WTC11 (cell line): Measurements from ENCODE around the gene ALDH5A1. TPM values are rescaled to one million over a fixed set of nuclear protein-coding genes. Genes with fewer than 3 reads are reported as not detected.

Experiments
- ATAC-seq: fragments of 200-7000 bp; cut with Tn5 transposase; 2 replicates; pipeline ENCODE4 v1.10.0; 2021; ENCODE audit warnings: mild to moderate bottlenecking, moderate library complexity
- CTCF ChIA-PET: fragments of 300-600 bp; sonication (Branson Sonifier 250); formaldehyde crosslinking; loops from one replicate; lab custom pipeline; 2021; ENCODE audit warnings: antibody characterized with exemption; lab: Charles Lee
- POLR2A ChIA-PET: fragments of 350-600 bp; sonication (Branson Sonifier 250); formaldehyde crosslinking; loops from one replicate; lab custom pipeline; 2021; ENCODE audit warnings: antibody characterized with exemption; lab: Charles Lee
- DNase-seq: peaks from one replicate; pipeline ENCODE4 v3.0.0; 2021; ENCODE audit warnings: low spot score
- H3K27ac Mint-ChIP-seq: 2 replicates; pipeline ENCODE4 v1.8.0; 2021; ENCODE audit warnings: mixed read lengths
- H3K27me3 Mint-ChIP-seq: 2 replicates; pipeline ENCODE4 v1.8.0; 2021; ENCODE audit warnings: low read depth, mild to moderate bottlenecking, moderate library complexity, mixed read lengths
- H3K36me3 Mint-ChIP-seq: 2 replicates; pipeline ENCODE4 v1.8.0; 2021; ENCODE audit warnings: mixed read lengths
- H3K4me1 Mint-ChIP-seq: 2 replicates; pipeline ENCODE4 v1.8.0; 2022; ENCODE audit warnings: mixed read lengths
- H3K4me3 Mint-ChIP-seq: 2 replicates; pipeline ENCODE4 v1.8.0; 2021; ENCODE audit warnings: mild to moderate bottlenecking, moderate library complexity, mixed read lengths
- H3K9me3 Mint-ChIP-seq: 2 replicates; pipeline ENCODE4 v1.8.0; 2021; ENCODE audit warnings: mixed read lengths
- AR ChIP-seq: fragments of 250-450 bp; sonication (Bioruptor Pico); IDR thresholded peaks from 2 replicates; pipeline ENCODE4 v1.9.0; 2021; ENCODE audit warnings: mild to moderate bottlenecking
- CREM ChIP-seq: sonication (generic); formaldehyde crosslinking; IDR thresholded peaks from 2 replicates; pipeline ENCODE4 v1.8.1; 2022; ENCODE audit warnings: mild to moderate bottlenecking, missing genetic modification reagents, moderate library complexity
- EMX1 ChIP-seq: fragments of 250-450 bp; sonication (Bioruptor Pico); IDR thresholded peaks from 2 replicates; pipeline ENCODE4 v1.8.0; 2021; ENCODE audit warnings: mild to moderate bottlenecking
- FOXP1 ChIP-seq: sonication (generic); formaldehyde crosslinking; IDR thresholded peaks from 2 replicates; pipeline ENCODE4 v1.8.0; 2022; ENCODE audit warnings: missing genetic modification reagents, mild to moderate bottlenecking, moderate library complexity, borderline replicate concordance
- GABPB1 ChIP-seq: sonication (generic); formaldehyde crosslinking; IDR thresholded peaks from 2 replicates; pipeline ENCODE4 v1.8.1; 2023; ENCODE audit warnings: mild to moderate bottlenecking, missing genetic modification reagents
- MYBL2 ChIP-seq: sonication (generic); formaldehyde crosslinking; IDR thresholded peaks from 2 replicates; pipeline ENCODE4 v1.8.1; 2023; ENCODE audit warnings: mild to moderate bottlenecking, moderate library complexity, missing genetic modification reagents
- NFE2L1 ChIP-seq: sonication (generic); formaldehyde crosslinking; IDR thresholded peaks from 2 replicates; pipeline ENCODE4 v1.8.1; 2023; ENCODE audit warnings: missing genetic modification reagents
- OVOL2 ChIP-seq: fragments of 250-450 bp; sonication (Bioruptor Pico); IDR thresholded peaks from 2 replicates; pipeline ENCODE4 v1.9.0; 2021; ENCODE audit warnings: mild to moderate bottlenecking, borderline replicate concordance
- PRDM15 ChIP-seq: sonication (generic); formaldehyde crosslinking; IDR thresholded peaks from 2 replicates; pipeline ENCODE4 v1.8.0; 2022; ENCODE audit warnings: missing genetic modification reagents
- TEAD4 ChIP-seq: sonication (generic); formaldehyde crosslinking; IDR thresholded peaks from 2 replicates; pipeline ENCODE4 v1.8.0; 2022; ENCODE audit warnings: mild to moderate bottlenecking, missing genetic modification reagents
- ZBTB43 ChIP-seq: sonication (generic); formaldehyde crosslinking; IDR thresholded peaks from 2 replicates; pipeline ENCODE4 v1.8.1; 2023; ENCODE audit warnings: mild to moderate bottlenecking, missing genetic modification reagents
- ZMAT4 ChIP-seq: fragments of 250-450 bp; sonication (Bioruptor Pico); IDR thresholded peaks from 2 replicates; pipeline ENCODE4 v1.9.0; 2021; ENCODE audit warnings: mild to moderate bottlenecking
- ZNF281 ChIP-seq: sonication (generic); formaldehyde crosslinking; IDR thresholded peaks from 2 replicates; pipeline ENCODE4 v1.8.0; 2023; ENCODE audit warnings: mild to moderate bottlenecking, missing genetic modification reagents
- ZNF423 ChIP-seq: fragments of 250-450 bp; sonication (Bioruptor Pico); IDR thresholded peaks from 2 replicates; pipeline ENCODE4 v2.1.2; 2022; ENCODE audit warnings: mild to moderate bottlenecking, moderate library complexity
- ZSCAN18 ChIP-seq: fragments of 250-450 bp; sonication (Bioruptor Pico); IDR thresholded peaks from 2 replicates; pipeline ENCODE4 v2.1.2; 2022; ENCODE audit warnings: mild to moderate bottlenecking, moderate library complexity
- total RNA-seq: library from RNA; stranded (reverse); gene quantifications from 3 replicates; pipeline ENCODE4 v1.2.3, GENCODE V29; 2021
- TF ChIP-seq, protein P1 (sequence below): sonication (generic); formaldehyde crosslinking; IDR thresholded peaks from 2 replicates; pipeline ENCODE4 v1.8.0; 2022; ENCODE audit warnings: mild to moderate bottlenecking, missing genetic modification reagents
- TF ChIP-seq, protein P2 (sequence below): sonication (generic); formaldehyde crosslinking; IDR thresholded peaks from 2 replicates; pipeline ENCODE4 v1.8.0; 2023; ENCODE audit warnings: missing genetic modification reagents
- TF ChIP-seq, protein P3 (sequence below): sonication (generic); formaldehyde crosslinking; IDR thresholded peaks from 2 replicates; pipeline ENCODE4 v1.8.0; 2022; ENCODE audit warnings: mild to moderate bottlenecking, missing genetic modification reagents
- TF ChIP-seq, protein P4 (sequence below): sonication (generic); formaldehyde crosslinking; conservative IDR thresholded peaks from 2 replicates; pipeline ENCODE4 v1.8.1; 2023; ENCODE audit warnings: mild to moderate bottlenecking, low read depth, missing genetic modification reagents, moderate library complexity

ALDH5A1 gene
- total RNA-seq, 1 experiment from 2014 or later: 5.1 TPM

DNA sequence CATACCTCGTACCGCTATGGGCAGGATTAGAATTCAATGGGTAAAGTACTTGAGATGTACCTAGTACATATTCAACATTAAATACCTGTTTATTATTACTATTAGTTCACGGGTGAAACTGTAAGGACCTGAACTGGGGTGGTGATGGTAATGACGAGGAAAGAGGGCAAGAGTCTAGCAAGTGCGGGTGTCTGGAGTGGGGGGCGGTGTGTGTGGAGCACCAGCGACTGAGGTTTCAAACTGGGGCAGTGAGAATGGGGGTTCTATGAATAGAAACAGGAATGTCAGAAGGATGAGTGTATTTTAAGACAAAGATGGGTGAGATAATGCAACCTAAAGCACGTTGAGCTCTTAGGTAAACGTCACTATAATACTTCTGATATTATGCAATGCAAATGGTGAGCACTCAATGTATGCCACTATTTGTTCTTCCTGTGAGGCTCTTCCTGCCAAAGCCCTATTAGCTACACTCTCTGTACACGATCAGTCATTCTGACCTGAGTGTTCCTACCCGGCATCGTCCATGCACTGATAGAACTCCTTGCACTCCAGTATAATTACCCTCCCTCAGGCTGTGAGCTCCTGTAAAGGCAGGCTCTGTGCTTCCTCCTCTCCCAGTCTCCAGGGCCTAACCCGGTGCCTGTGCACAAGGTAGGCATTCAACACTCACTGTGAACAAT, 55.0 kb downstream of the ALDH5A1 start:
- H3K9me3 Mint-ChIP-seq: no peaks in the 10 kb centered on the region
- DNase-seq (no peak), ATAC-seq (no peak)
- no peak overlapping the region for H3K27ac Mint-ChIP-seq
- TF ChIP-seq, protein P1, sequence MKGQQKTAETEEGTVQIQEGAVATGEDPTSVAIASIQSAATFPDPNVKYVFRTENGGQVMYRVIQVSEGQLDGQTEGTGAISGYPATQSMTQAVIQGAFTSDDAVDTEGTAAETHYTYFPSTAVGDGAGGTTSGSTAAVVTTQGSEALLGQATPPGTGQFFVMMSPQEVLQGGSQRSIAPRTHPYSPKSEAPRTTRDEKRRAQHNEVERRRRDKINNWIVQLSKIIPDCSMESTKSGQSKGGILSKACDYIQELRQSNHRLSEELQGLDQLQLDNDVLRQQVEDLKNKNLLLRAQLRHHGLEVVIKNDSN (CRISPR knock-in tag): no peak
- TF ChIP-seq MYBL2 (CRISPR knock-in tag): no peak
- TF ChIP-seq GABPB1 (CRISPR knock-in tag): no peak
- no peak for TF ChIP-seq CREM
- TF ChIP-seq AR: no peak
- no peak for TF ChIP-seq ZMAT4 (CRISPR knock-in tag)
- TF ChIP-seq ZNF281 (CRISPR knock-in tag): no peak
- no peak for TF ChIP-seq EMX1 (CRISPR knock-in tag)
- no peak for TF ChIP-seq OVOL2 (CRISPR knock-in tag)
- TF ChIP-seq, protein P2, sequence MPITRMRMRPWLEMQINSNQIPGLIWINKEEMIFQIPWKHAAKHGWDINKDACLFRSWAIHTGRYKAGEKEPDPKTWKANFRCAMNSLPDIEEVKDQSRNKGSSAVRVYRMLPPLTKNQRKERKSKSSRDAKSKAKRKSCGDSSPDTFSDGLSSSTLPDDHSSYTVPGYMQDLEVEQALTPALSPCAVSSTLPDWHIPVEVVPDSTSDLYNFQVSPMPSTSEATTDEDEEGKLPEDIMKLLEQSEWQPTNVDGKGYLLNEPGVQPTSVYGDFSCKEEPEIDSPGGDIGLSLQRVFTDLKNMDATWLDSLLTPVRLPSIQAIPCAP (CRISPR knock-in tag): no peak
- TF ChIP-seq, protein P3, sequence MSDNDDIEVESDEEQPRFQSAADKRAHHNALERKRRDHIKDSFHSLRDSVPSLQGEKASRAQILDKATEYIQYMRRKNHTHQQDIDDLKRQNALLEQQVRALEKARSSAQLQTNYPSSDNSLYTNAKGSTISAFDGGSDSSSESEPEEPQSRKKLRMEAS (CRISPR knock-in tag): no peak
- TF ChIP-seq TEAD4: no peak
- TF ChIP-seq PRDM15: no peak
- TF ChIP-seq ZNF423 (CRISPR knock-in tag): no peak
- no peak for TF ChIP-seq NFE2L1 (CRISPR knock-in tag)
- TF ChIP-seq, protein P4, sequence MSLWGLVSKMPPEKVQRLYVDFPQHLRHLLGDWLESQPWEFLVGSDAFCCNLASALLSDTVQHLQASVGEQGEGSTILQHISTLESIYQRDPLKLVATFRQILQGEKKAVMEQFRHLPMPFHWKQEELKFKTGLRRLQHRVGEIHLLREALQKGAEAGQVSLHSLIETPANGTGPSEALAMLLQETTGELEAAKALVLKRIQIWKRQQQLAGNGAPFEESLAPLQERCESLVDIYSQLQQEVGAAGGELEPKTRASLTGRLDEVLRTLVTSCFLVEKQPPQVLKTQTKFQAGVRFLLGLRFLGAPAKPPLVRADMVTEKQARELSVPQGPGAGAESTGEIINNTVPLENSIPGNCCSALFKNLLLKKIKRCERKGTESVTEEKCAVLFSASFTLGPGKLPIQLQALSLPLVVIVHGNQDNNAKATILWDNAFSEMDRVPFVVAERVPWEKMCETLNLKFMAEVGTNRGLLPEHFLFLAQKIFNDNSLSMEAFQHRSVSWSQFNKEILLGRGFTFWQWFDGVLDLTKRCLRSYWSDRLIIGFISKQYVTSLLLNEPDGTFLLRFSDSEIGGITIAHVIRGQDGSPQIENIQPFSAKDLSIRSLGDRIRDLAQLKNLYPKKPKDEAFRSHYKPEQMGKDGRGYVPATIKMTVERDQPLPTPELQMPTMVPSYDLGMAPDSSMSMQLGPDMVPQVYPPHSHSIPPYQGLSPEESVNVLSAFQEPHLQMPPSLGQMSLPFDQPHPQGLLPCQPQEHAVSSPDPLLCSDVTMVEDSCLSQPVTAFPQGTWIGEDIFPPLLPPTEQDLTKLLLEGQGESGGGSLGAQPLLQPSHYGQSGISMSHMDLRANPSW (CRISPR knock-in tag): no peak
- no peak for TF ChIP-seq ZBTB43 (CRISPR knock-in tag)
- no peak for TF ChIP-seq ZSCAN18 (CRISPR knock-in tag)
- TF ChIP-seq FOXP1: no peak
- no peaks in the 10 kb centered on the region for H3K36me3 Mint-ChIP-seq
- no peaks in the 10 kb centered on the region for H3K27me3 Mint-ChIP-seq
- no peak overlapping the region for H3K4me3 Mint-ChIP-seq
- peaks cover 10% of the 10 kb centered on the region for H3K4me1 Mint-ChIP-seq
- CTCF ChIA-PET: interaction anchor here (2.1 kb wide), 1 partner anchor 34 kb away, joined by 8 read pairs; no protein-coding TSS in a partner anchor
- POLR2A ChIA-PET: interaction anchor here (0.5 kb wide), 1 partner anchor 12 kb away, joined by 3 read pairs; no protein-coding TSS in a partner anchor
